ENCODE measurements around the gene SMG6.
"Not testable (repeated sequence)": the region's sequence is repeated elsewhere in the genome, so short reads cannot be mapped to it uniquely, and the experiment has no call there.

Gene SMG6

GRCh38 chr17:2227025-2227699, 76.4 kb downstream of the SMG6 start:
- no peak for DNase-seq

- no peak for DNase-seq
These were observed 80.0 kb downstream of the SMG6 start for GRCh38 chr17:2223617-2223927.

GRCh38 chr17:2222901-2223616, 80.5 kb downstream of the SMG6 start:
- peak; percentile 80 for DNase-seq

GRCh38 chr17:2222301-2222700, 81.3 kb downstream of the SMG6 start:
- no peak for DNase-seq

GRCh38 chr17:2218426-2218825, 85.2 kb downstream of the SMG6 start:
- DNase-seq, result no peak

GRCh38 chr17:2215616-2216364, 87.8 kb downstream of the SMG6 start:
- DNase-seq, result peak; percentile 75

- peak; percentile 20 for DNase-seq
These were observed 88.5 kb downstream of the SMG6 start for GRCh38 chr17:2214929-2215615.

- DNase-seq, result no peak
These were observed 89.3 kb downstream of the SMG6 start for GRCh38 chr17:2214047-2214928.

GRCh38 chr17:2213291-2213960, 90.2 kb downstream of the SMG6 start:
- DNase-seq, result no peak

- no peak for DNase-seq
These were observed 91.1 kb downstream of the SMG6 start for GRCh38 chr17:2212400-2212981.

- no peak for DNase-seq
These were observed 91.8 kb downstream of the SMG6 start for GRCh38 chr17:2211661-2212399.

- DNase-seq, result no peak
These were observed 92.9 kb downstream of the SMG6 start for GRCh38 chr17:2210726-2211125.

GRCh38 chr17:2207815-2208515, 95.6 kb downstream of the SMG6 start:
- DNase-seq, result no peak

GRCh38 chr17:2204393-2204792, 99.2 kb downstream of the SMG6 start:
- DNase-seq, result no peak

GRCh38 chr17:2203818-2204217, 99.8 kb downstream of the SMG6 start:
- DNase-seq, result no peak

GRCh38 chr17:2202996-2203575, 100.5 kb downstream of the SMG6 start:
- DNase-seq, result no peak

- no peak for DNase-seq
These were observed 101.1 kb downstream of the SMG6 start for GRCh38 chr17:2202302-2202995.

GRCh38 chr17:2199386-2199785, 104.2 kb downstream of the SMG6 start:
- DNase-seq, result not testable (repeated sequence)

- no peak for DNase-seq
These were observed 104.7 kb downstream of the SMG6 start for GRCh38 chr17:2198927-2199326.
